Measurements from ENCODE around the gene SLC2A6.

The SLC2A6 gene

GRCh38 chr9:133440874-133441273, 38.0 kb downstream of the SLC2A6 start:
- DNase-seq (ENCODE audit: low read depth in 2 of 2): no peak

- DNase-seq (ENCODE audit: low read depth in 2 of 2): no peak
Observed at GRCh38 chr9:133439337-133439736, 39.6 kb downstream of the SLC2A6 start.

GRCh38 chr9:133437753-133438531, 41.0 kb downstream of the SLC2A6 start:
- DNase-seq (ENCODE audit: low read depth in 2 of 2): no peak

- DNase-seq (ENCODE audit: low read depth in 2 of 2): no peak
Observed at GRCh38 chr9:133436681-133437080, 42.2 kb downstream of the SLC2A6 start.

- DNase-seq (ENCODE audit: low read depth in 2 of 2): no peak
Observed at GRCh38 chr9:133433351-133433843, 45.5 kb downstream of the SLC2A6 start.

GRCh38 chr9:133430244-133430643, 48.7 kb downstream of the SLC2A6 start:
- DNase-seq (ENCODE audit: low read depth in 2 of 2): no peak

GRCh38 chr9:133429641-133430161, 49.2 kb downstream of the SLC2A6 start:
- no peak for DNase-seq (ENCODE audit: low read depth in 2 of 2)

GRCh38 chr9:133429214-133429613, 49.7 kb downstream of the SLC2A6 start:
- no peak for DNase-seq (ENCODE audit: low read depth in 2 of 2)

GRCh38 chr9:133428617-133429101, 50.2 kb downstream of the SLC2A6 start:
- no peak for DNase-seq (ENCODE audit: low read depth in 2 of 2)

- no peak for DNase-seq (ENCODE audit: low read depth in 2 of 2)
Observed at GRCh38 chr9:133427658-133428348, 51.1 kb downstream of the SLC2A6 start.

GRCh38 chr9:133426011-133426410, 52.9 kb downstream of the SLC2A6 start:
- no peak for DNase-seq (ENCODE audit: low read depth in 2 of 2)

GRCh38 chr9:133425049-133425632, 53.8 kb downstream of the SLC2A6 start:
- DNase-seq (ENCODE audit: low read depth in 2 of 2): no peak

GRCh38 chr9:133424187-133424586, 54.7 kb downstream of the SLC2A6 start:
- no peak for DNase-seq (ENCODE audit: low read depth in 2 of 2)

GRCh38 chr9:133423216-133423615, 55.7 kb downstream of the SLC2A6 start:
- DNase-seq (ENCODE audit: low read depth in 2 of 2): no peak

- peak in 1 of 2 experiments; percentile 21 for DNase-seq (ENCODE audit: low read depth in 2 of 2)
Observed at GRCh38 chr9:133421615-133422542, 57.0 kb downstream of the SLC2A6 start, which contains the start of gene ADAMTS13. ADAMTS13 (plus strand) TSS chr9:133422367; CDS start chr9:133422444, 77 bp downstream.
